A549 treated with AZD9567 at 1 μM for 4 hours (cell line): ENCODE measurements around the gene PRMT1. TPM values are rescaled to one million over a fixed set of nuclear protein-coding genes. Genes with fewer than 3 reads are reported as not detected.

Source experiments
- total RNA-seq: library from RNA; stranded (reverse); fragments of 200-300 nt; extraction: Qiagen RNA extraction; gene quantifications from 5 replicates; pipeline ENCODE4 v1.2.3, GENCODE V29; 2022; ENCODE audit not compliant: insufficient read depth

PRMT1 gene
- 414 to 496 TPM (median 439 TPM) in 5 replicates for total RNA-seq

GRCh38 chr19:49677231-49677900, at the start of gene PRMT1:
Gene PRMT1, plus strand, starts transcription at chr19:49677271. Its CDS starts 10 bp downstream, at chr19:49677281.

GRCh38 chr19:49640113-49640898, 36.8 kb upstream of the PRMT1 start, which contains the start of gene RRAS:
Gene RRAS, minus strand, starts transcription at chr19:49640143. Its CDS starts 45 bp downstream, at chr19:49640098.

GRCh38 chr19:49641688-49642491, 35.2 kb upstream of the PRMT1 start, which contains the start of gene SCAF1:
Gene SCAF1, plus strand, starts transcription at chr19:49642209. Its CDS starts 2,818 bp downstream, at chr19:49645027.

GRCh38 chr19:49665351-49666119, 11.5 kb upstream of the PRMT1 start, which contains the start of the genes BCL2L12 and IRF3:
Gene BCL2L12, plus strand, starts transcription at chr19:49665933. Its CDS starts 760 bp downstream, at chr19:49666693.
Gene IRF3, minus strand, starts transcription at chr19:49665857. Its CDS starts 1,019 bp downstream, at chr19:49664838.

GRCh38 chr19:49689133-49690078, 12.3 kb downstream of the PRMT1 start, which contains the start of gene ADM5:
Gene ADM5, plus strand, starts transcription at chr19:49689594. Its CDS starts 244 bp downstream, at chr19:49689838.

GRCh38 chr19:49690656-49691242, 13.7 kb downstream of the PRMT1 start, which contains the start of gene CPT1C:
Gene CPT1C, plus strand, starts transcription at chr19:49691116. Its CDS starts 1,137 bp downstream, at chr19:49692253.

Other genes with a start within 250 kb of the PRMT1 start
- gene SLC17A7, start 235.7 kb upstream of the PRMT1 start, total RNA-seq: 0.63 to 3.0 TPM (median 0.82 TPM) in 5 replicates
- gene PIH1D1, start 225.5 kb upstream of the PRMT1 start, total RNA-seq: 66.4 to 97.1 TPM (median 93.3 TPM) in 5 replicates
- 13.4 to 27.9 TPM (median 27.3 TPM) in 5 replicates for gene ALDH16A1, start 224.0 kb upstream of the PRMT1 start, total RNA-seq
- gene FLT3LG, start 203.1 kb upstream of the PRMT1 start, total RNA-seq: 0.89 to 1.6 TPM (median 1.1 TPM) in 4 of 5 replicates, not detected in the other
- 3,480 to 4,206 TPM (median 3,972 TPM) in 5 replicates for gene RPL13A, start 189.7 kb upstream of the PRMT1 start, total RNA-seq
- 3,818 to 4,072 TPM (median 3,919 TPM) in 5 replicates for gene RPS11, start 180.8 kb upstream of the PRMT1 start, total RNA-seq
- gene FCGRT, start 164.6 kb upstream of the PRMT1 start, total RNA-seq: 22.8 to 30.5 TPM (median 30.2 TPM) in 5 replicates
- 1.8 to 4.0 TPM (median 2.4 TPM) in 5 replicates for gene RCN3, start 149.3 kb upstream of the PRMT1 start, total RNA-seq
- gene NOSIP, start 96.7 kb upstream of the PRMT1 start, total RNA-seq: 82.3 to 118 TPM (median 113 TPM) in 5 replicates
- gene PRRG2, start 96.0 kb upstream of the PRMT1 start, total RNA-seq: 0.71 to 1.0 TPM (median 0.86 TPM) in 4 of 5 replicates, not detected in the other
- gene PRR12, start 86.1 kb upstream of the PRMT1 start, total RNA-seq: 21.3 to 31.8 TPM (median 29.3 TPM) in 5 replicates
- 70.6 to 148 TPM (median 141 TPM) in 5 replicates for gene RRAS, start 37.1 kb upstream of the PRMT1 start, total RNA-seq
- 39.7 to 68.6 TPM (median 64.4 TPM) in 5 replicates for gene SCAF1, start 35.1 kb upstream of the PRMT1 start, total RNA-seq
- 92.2 to 110 TPM (median 99.0 TPM) in 5 replicates for gene IRF3, start 11.4 kb upstream of the PRMT1 start, total RNA-seq
- 71.8 to 79.2 TPM (median 75.2 TPM) in 5 replicates for gene BCL2L12, start 11.3 kb upstream of the PRMT1 start, total RNA-seq
- 3.6 to 6.2 TPM (median 5.7 TPM) in 5 replicates for gene ADM5, start 12.3 kb downstream of the PRMT1 start, total RNA-seq
- 5.0 to 13.7 TPM (median 11.4 TPM) in 5 replicates for gene CPT1C, start 13.8 kb downstream of the PRMT1 start, total RNA-seq
- not detected in 5 replicates for gene TSKS, start 86.0 kb downstream of the PRMT1 start, total RNA-seq
- gene AP2A1, start 89.7 kb downstream of the PRMT1 start, total RNA-seq: 55.3 to 61.9 TPM (median 56.1 TPM) in 5 replicates
- 12.6 to 14.5 TPM (median 13.6 TPM) in 5 replicates for gene FUZ, start 136.0 kb downstream of the PRMT1 start, total RNA-seq
- 57.3 to 69.4 TPM (median 66.8 TPM) in 5 replicates for gene MED25, start 141.0 kb downstream of the PRMT1 start, total RNA-seq
- 114 to 153 TPM (median 145 TPM) in 5 replicates for gene PTOV1, start 173.9 kb downstream of the PRMT1 start, total RNA-seq
- 17.3 to 59.3 TPM (median 55.7 TPM) in 5 replicates for gene PNKP, start 190.3 kb downstream of the PRMT1 start, total RNA-seq
- gene AKT1S1, start 200.1 kb downstream of the PRMT1 start, total RNA-seq: 70.4 to 112 TPM (median 102 TPM) in 5 replicates
- 15.2 to 22.6 TPM (median 21.4 TPM) in 5 replicates for gene TBC1D17, start 200.4 kb downstream of the PRMT1 start, total RNA-seq
- 0.56 to 0.75 TPM (median 0.58 TPM) in 4 of 5 replicates, not detected in the other for gene IL4I1, start 219.6 kb downstream of the PRMT1 start, total RNA-seq